ENCODE measurements around the gene SNX12.
A peak's percentile ranks its signal among the peaks of the same experiment; 100 is the strongest.

Gene SNX12

GRCh38 chrX:71017396-71017939, 50.7 kb downstream of the SNX12 start:
- peak; percentile 25 for DNase-seq (ENCODE audit: low read depth)
- H3K4me3 ChIP-seq (ENCODE audit: low read length), result no peak overlapping the region
- no peak for TF ChIP-seq CTCF (IDR thresholded peaks at IDR 0.05; ENCODE audit: insufficient read depth, low read depth, low read length, missing control alignments)
